Fibroblast of skin of right biceps (primary cell): Measurements from ENCODE around the gene CHRNA7.
"Not testable (repeated sequence)": the region's sequence is repeated elsewhere in the genome, so short reads cannot be mapped to it uniquely, and the experiment has no call there.

Experiments
- DNase-seq: peaks from one replicate; pipeline ENCODE4 v3.0.0-alpha.2; 2013

The CHRNA7 gene

GRCh38 chr15:32196206-32196605, 165.9 kb downstream of the CHRNA7 start:
- not testable (repeated sequence) for DNase-seq

GRCh38 chr15:32198938-32199337, 168.6 kb downstream of the CHRNA7 start:
- DNase-seq: not testable (repeated sequence)

- not testable (repeated sequence) for DNase-seq
Measured at GRCh38 chr15:32209081-32209480, 178.8 kb downstream of the CHRNA7 start.

- DNase-seq: no peak
Measured at GRCh38 chr15:32218666-32219065, 188.4 kb downstream of the CHRNA7 start.
